HL-60/S4 treated with retinoic acid at 250 ng/mL for 4 days and 3 days (cell line): Measurements from ENCODE around the gene RNF8.
"Not testable (repeated sequence)": the region's sequence is repeated elsewhere in the genome, so short reads cannot be mapped to it uniquely, and the experiment has no call there.

Source experiments
- in situ Hi-C: fragments of 300-500 bp; cut with MboI; formaldehyde crosslinking; loops from 2 replicates; pipeline ENCODE4 v1.7.0; 2022; ENCODE audit warnings: low sequenced_read_pairs

RNF8 gene

DNA sequence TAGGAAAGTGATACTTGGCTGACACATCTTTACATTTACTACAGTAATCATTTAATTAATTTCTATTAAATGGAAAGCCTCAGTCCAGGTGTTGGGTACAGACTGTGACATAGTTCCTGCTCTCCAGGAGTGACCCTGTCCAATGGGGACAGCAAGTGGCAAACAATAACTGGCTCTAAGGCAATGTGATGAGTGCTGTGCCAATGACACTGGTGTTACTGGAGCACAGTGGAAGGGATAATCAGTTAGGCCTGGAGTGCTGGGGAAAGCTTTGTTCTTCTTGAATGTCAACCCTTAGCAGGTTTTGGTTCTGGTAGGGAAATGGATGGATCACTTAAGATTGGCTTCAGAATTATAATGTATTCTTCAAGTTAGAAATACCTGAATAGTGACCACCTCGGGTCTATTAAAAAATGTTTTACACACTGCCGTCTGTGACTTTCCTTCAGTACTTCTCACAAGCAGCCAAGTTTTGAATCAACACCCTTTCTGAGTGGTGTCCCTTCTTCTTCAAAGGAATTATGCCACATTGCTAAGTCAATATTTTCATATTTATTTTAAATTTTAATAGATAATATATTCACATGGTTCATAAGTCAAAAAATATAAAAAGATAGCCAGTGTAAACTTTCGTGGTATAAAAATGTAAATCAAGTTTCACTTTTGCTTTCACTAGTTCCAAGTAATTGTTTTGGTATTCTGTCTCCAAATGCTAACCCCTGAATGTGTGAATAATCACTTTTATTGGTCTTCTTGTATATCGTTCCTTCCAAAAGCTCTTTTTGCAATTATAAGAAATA is 88.8 kb downstream of the RNF8 start:
- in situ Hi-C loops = no loop called here

DNA sequence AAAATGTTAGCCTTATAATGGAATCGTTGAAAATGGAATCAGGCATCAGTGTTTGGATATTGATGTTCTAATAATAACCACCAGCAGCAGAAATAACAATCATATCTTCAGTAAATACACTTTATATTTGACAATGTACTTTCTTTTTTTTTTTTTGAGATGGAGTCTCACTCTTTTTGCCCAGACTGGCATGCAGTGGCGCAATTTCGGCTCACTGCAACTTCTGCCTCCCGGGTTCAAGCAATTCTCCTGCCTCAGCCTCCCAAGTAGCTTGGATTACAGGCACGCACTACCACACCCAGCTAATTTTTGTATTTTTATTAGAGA is 89.4 kb downstream of the RNF8 start:
- in situ Hi-C loops = not testable (repeated sequence)
